HG03460 (cell line): ENCODE results near the gene NFIC.
"Not testable (repeated sequence)": the region's sequence is repeated elsewhere in the genome, so short reads cannot be mapped to it uniquely, and the experiment has no call there.

Experiments used
- ATAC-seq: cut with Tn5 transposase; IDR thresholded peaks from one replicate; pipeline ENCODE4 v1.9.1; 2021; ENCODE audit not compliant: unreplicated experiment

NFIC gene

GRCh38 chr19:3370728-3371591, 4.6 kb downstream of the NFIC start:
- no peak for ATAC-seq

DNA sequence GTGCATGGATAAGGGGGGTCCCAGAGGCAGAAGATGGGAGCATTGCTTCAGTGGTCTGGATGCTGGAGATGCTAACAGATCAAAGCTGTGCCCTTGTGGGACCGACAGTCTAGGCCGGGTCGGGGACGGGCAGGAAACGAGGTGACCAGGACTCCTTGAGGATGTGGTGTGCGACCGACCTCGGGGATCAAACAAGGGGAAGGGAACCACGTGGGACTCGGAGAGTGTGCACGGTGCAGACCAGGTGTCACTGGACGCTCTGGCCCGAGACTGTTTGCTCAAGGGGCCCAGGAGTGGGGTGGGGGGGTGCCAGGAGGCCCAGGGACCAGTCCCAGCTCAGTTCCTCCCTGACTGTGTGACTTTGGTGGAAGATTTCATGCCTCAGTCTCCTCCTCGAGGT, 6.0 kb downstream of the NFIC start:
- no peak for ATAC-seq

DNA sequence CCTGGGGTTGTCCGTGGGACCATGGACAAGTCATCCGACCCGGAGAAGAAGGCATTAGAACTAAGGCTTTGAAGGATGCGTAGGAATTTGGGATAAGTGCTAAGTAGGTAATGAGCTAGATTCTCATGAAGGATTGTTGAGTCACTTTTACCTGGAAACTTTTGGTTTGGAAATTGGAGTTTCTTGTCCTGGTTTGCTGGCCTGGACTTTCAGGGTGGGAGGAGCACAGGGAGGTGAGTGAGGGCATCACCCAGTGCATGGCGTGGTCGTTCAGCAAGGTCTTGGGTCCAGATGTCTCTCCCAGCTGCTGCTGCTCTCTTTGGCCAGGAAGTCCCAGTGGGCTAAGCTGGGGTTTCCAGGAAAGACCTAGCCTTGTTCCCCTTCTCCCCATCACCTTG, 7.6 kb downstream of the NFIC start:
- no peak for ATAC-seq

- ATAC-seq, result no peak
Observed at GRCh38 chr19:3374369-3375112, 8.2 kb downstream of the NFIC start.

DNA sequence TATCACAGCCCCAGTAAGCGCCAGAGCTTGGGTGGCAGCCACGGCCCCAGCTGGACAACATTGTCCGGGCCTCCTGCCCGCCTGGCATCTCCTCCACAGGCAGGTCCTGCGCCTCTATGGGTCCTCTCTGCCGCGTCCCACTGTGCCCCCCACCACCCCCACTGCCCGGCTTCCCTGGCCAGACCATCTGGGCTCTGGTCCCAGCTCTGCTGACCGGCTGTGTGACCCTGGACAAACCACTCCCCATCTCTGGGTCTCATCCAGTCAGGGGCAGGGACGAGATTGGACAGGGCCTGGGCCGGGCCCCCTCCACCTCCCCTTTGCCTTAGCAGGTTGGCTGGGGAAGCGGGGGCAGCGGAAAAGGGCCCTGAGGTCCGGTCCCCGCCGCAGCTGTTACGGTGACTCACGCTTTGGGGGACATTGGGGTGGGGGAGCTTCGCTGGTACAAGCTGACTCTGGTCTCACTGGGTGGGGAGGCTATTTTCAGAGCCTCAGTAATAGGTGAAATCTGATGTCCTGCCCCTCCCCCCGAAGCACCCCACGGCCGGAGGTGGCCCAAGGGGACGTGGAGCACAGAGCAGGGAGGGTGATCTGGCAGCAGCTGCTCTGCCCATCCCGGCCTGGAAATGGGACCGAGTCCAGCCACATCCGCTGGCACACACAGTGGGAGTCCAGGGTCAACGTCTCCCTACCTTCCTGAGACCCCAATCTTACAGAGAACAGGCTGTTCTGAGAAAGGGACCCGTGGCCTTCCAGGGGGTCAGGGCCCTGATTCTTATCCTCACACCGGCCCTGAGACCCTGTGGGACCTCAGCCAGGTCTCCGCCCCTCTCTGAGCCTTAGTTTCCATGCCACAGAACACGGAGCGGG, 9.1 kb downstream of the NFIC start:
- no peak for ATAC-seq

GRCh38 chr19:3376091-3376455, 9.7 kb downstream of the NFIC start:
- ATAC-seq, result not testable (repeated sequence)

DNA sequence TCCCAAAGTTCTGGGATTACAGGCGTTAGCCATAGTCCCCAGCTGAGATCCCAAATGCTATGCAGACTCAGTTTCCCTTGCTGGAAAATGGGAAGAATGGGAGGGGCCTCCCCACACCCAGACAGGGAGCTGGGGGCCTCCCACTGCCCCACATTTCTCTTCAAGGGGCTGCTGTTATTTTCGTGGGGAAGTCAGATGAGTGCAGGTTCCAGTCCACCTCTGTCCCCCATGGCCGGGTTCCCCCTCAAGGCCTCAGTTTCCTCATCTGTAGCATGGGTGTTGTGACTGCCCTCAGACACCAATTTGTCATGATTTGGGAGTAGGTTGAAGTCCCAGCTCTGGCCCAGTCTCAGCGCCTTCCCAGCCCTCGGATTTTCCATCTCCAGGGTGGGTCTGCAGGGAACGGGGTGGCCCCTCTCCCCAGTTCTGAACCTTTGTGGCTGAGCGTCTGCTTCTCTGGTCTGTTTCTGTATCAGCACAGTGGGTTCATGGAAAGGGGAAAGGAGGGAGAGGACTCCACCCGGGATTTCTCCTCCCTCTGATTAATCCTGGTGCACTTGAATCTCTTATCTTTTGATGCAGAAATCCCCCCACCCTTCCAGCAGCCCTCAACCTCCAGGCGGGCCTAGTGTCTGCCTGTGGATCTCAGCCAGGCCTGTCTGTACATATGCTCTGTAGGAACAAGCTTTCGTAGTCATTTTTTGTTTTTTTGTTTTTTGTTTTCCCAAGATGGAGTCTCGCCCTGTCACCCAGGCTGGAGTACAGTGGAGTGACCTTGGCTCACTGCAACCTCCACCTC, 12.2 kb downstream of the NFIC start:
- no peak for ATAC-seq

- no peak for ATAC-seq
Observed at GRCh38 chr19:3380829-3381228, 14.4 kb downstream of the NFIC start.

GRCh38 chr19:3381701-3382372, 15.5 kb downstream of the NFIC start:
- ATAC-seq, result no peak

DNA sequence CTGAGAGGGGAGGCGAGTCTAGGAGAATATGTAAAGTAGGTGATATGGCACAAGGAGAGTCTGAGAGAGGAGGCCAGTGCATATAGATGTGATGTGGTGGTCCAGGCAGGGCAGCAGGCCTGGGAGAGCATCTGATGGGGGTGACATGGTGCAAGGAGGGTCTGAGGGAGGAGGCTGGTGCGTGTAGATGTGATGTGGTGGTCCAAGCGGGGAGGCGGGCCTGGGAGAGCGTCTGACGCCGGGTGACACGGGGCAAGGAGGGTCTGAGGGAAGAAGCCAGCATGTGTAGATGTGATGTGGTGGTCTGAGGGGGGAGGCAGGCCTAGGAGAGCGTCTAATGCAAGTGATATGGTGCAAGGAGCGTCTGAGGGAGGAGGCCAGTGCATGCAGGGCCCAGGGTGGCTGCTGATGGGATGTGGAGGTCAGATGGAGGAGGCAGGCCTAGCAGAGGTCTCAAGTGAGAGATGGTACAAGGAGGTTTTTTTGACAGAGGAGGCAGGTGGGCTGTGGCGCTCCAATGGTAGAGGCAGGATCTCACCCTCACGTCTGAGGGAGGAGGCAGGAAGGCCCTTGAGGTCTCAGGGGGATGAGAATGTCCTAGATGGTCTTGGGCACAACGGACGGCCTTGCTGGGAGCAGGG, 16.2 kb downstream of the NFIC start:
- ATAC-seq, result no peak

- ATAC-seq, result no peak
Observed at GRCh38 chr19:3383121-3383722, 16.8 kb downstream of the NFIC start.

GRCh38 chr19:3386447-3387234, 20.3 kb downstream of the NFIC start:
- no peak for ATAC-seq

DNA sequence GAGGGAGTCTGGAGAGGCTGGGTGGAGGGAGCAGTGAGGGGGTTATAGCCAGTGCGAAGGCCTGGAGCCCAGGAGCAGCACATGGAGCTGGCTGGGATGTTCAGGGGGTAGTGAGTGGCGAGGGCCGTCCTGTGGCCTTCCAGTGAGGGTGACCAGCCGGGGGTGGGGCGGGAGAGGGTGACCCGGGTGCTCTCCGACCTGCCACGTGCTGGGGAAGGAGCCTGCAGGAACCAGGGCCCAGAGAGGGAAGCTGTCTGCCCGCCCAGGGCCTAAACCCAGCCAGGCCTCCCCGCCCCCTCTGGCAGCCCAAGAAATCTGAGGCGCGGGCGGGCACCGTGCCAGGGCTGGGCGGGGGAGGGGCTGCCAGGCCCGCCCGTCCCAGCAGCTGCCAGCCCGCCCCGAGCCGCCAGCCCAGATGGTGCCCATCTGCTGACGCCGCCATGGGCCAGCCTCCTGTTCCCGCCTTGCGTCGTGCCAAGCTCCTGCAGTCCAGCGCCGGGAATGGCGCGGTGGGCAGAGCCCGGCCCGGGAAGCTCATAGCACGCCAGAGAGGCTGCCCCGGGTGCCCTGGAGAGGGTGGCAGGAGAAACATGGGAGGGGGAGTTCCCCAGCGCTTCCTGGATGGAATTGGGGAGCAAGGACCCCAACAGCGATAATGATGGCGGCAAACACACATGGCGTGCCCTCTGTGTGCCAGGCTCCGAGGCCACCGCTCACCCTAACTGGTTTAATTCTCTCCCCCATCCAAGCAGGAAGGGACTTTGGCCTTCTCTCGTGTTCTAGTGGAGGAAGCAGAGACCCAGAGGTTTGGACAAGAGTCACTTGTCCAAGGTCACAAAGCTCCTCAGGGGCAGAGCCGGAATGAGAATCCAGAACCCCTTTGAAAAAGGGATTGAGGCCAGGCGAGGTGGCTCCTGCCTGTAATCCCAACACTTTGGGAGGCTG, 21.5 kb downstream of the NFIC start:
- no peak for ATAC-seq

DNA sequence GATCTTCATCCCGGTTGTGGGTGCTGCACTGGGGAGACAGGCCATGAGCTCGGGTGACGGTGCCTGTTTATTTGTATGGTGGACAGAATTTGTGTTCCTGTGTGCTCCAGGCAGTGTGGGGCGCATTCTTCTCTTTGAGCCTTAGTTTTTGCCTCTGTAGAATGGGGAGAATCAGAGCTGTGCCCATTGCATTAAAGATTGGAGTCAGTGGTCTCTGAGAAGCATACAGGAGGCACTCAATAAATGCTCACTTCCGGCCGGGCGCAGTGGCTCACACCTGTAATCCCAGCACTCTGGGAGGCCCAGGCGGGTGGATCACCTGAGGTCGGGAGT, 23.0 kb downstream of the NFIC start:
- ATAC-seq, result no peak

- ATAC-seq, result no peak
Observed at GRCh38 chr19:3389876-3390371, 23.5 kb downstream of the NFIC start.

- not testable (repeated sequence) for ATAC-seq
Observed at GRCh38 chr19:3391911-3392310, 25.5 kb downstream of the NFIC start.

- ATAC-seq, result no peak
Observed at GRCh38 chr19:3392480-3392879, 26.1 kb downstream of the NFIC start.
